OCI-LY1 (cell line): ENCODE data around the gene SRSF1.
A peak's percentile ranks its signal among the peaks of the same experiment; 100 is the strongest.

Experiments used
- H2AFZ ChIP-seq: fragments of 200-600 bp; sonication (generic), shearing (Covaris generic); 2 replicates; pipeline ENCODE4 v1.6.0; 2014; ENCODE audit warnings: antibody characterized with exemption, mild to moderate bottlenecking, low read length
- H3F3A ChIP-seq: fragments of 200-600 bp; sonication (generic), shearing (Covaris generic); 2 replicates; pipeline ENCODE4 v1.6.0; 2014; ENCODE audit warnings: mild to moderate bottlenecking, antibody characterized with exemption, low read length, moderate library complexity; ENCODE audit not compliant: insufficient read depth
- H3K27ac ChIP-seq: fragments of 200-600 bp; sonication (generic); 2 replicates; pipeline ENCODE4 v1.5.1; 2014; ENCODE audit warnings: low read length, mixed run types, mild to moderate bottlenecking, low read depth; ENCODE audit not compliant: poor library complexity, severe bottlenecking
- H3K27me3 ChIP-seq: fragments of 200-600 bp; sonication (generic); 2 replicates; pipeline ENCODE4 v1.6.0; 2014; ENCODE audit warnings: antibody characterized with exemption, mild to moderate bottlenecking, low read length, moderate library complexity; ENCODE audit not compliant: insufficient read depth
- H3K36me3 ChIP-seq: fragments of 200-600 bp; sonication (generic); 2 replicates; pipeline ENCODE4 v1.6.1; 2014; ENCODE audit warnings: mild to moderate bottlenecking, antibody characterized with exemption, low read length, moderate library complexity, mixed read lengths; ENCODE audit not compliant: insufficient read depth
- H3K4me1 ChIP-seq: fragments of 200-600 bp; sonication (generic); 2 replicates; pipeline ENCODE4 v1.5.1; 2014; ENCODE audit warnings: mild to moderate bottlenecking, low read length, moderate library complexity; ENCODE audit not compliant: insufficient read depth, severe bottlenecking
- H3K4me2 ChIP-seq: fragments of 200-600 bp; sonication (generic), shearing (Covaris generic); 2 replicates; pipeline ENCODE4 v1.6.1; 2014; ENCODE audit warnings: low read length
- H3K4me3 ChIP-seq: fragments of 200-600 bp; sonication (generic); 2 replicates; pipeline ENCODE4 v1.5.1; 2014; ENCODE audit warnings: low read length, low read depth, mild to moderate bottlenecking, mixed read lengths; ENCODE audit not compliant: poor library complexity, severe bottlenecking
- H3K79me2 ChIP-seq: fragments of 200-600 bp; shearing (Covaris generic); 2 replicates; pipeline ENCODE4 v1.6.1; 2016; ENCODE audit warnings: mixed run types, low read length, mixed read lengths; ENCODE audit not compliant: insufficient read depth
- H3K9ac ChIP-seq: fragments of 200-600 bp; sonication (generic), shearing (Covaris generic); 2 replicates; pipeline ENCODE4 v1.6.1; 2014; ENCODE audit warnings: mild to moderate bottlenecking, low read length, mixed read lengths
- H3K9me2 ChIP-seq: fragments of 200-600 bp; sonication (generic), shearing (Covaris generic); 2 replicates; pipeline ENCODE4 v1.6.1; 2014; ENCODE audit warnings: low read depth, mild to moderate bottlenecking, low read length, mixed read lengths
- H3K9me3 ChIP-seq: fragments of 200-600 bp; shearing (Covaris generic); 2 replicates; pipeline ENCODE4 v1.6.1; 2014; ENCODE audit warnings: low read length, mixed read lengths
- H4K20me1 ChIP-seq: fragments of 200-600 bp; sonication (generic), shearing (Covaris generic); 2 replicates; pipeline ENCODE4 v1.6.0; 2016; ENCODE audit warnings: mild to moderate bottlenecking, low read length; ENCODE audit not compliant: insufficient read depth
- EZH2 ChIP-seq: fragments of 200-600 bp; sonication (generic), shearing (Covaris generic); IDR thresholded peaks from 2 replicates; pipeline ENCODE4 v1.8.0; 2017; ENCODE audit warnings: borderline replicate concordance, mixed run types, mild to moderate bottlenecking, antibody characterized with exemption, low read length, moderate library complexity, mixed read lengths
- TF ChIP-seq, protein P1 (sequence below): fragments of 200-600 bp; sonication (generic), shearing (Covaris generic); IDR thresholded peaks from 2 replicates; pipeline ENCODE4 v1.5.1; 2017; ENCODE audit warnings: mild to moderate bottlenecking, antibody characterized with exemption, low read length, moderate library complexity, mixed read lengths

The SRSF1 gene

DNA sequence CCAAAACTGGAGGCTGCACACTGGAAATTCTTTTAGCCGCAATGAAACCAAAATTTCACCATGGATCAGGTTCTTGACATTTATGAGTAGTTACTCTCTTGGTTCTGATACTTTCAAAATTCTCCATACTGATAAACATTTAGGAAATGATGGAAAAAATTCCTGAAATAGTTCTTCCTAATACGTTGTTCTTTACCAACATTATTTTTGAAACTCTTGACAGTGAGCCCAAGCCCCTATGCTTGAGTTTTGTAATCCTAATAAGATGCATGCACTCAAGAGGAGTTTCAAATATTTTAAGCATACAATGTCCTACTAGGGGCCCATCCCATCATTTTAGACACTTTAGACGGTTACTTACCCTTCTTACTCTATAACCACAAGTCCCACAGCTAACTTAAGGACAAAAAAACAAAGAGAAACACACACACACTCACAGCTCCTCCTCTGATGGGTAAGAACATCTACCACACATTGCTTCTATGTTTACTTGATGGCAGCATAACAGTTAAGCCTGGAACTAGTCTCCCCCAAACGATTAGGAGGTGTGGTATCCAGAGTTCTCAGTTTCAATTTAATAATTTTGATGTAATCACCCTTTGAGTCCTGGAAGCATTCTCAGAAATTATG is 22.7 kb downstream of the SRSF1 start:
- H3K9me3 ChIP-seq, result no peaks in the 10 kb centered on the region
- no peak overlapping the region for H3K9ac ChIP-seq
- no peak overlapping the region for H3K27ac ChIP-seq
- no peak overlapping the region for H2AFZ ChIP-seq
- H3K79me2 ChIP-seq, result peaks cover 22% of the 10 kb centered on the region
- no peak overlapping the region; the same call in 1 of the 2 replicates for H3K4me2 ChIP-seq
- TF ChIP-seq EZH2, result no peak
- TF ChIP-seq, protein P1, sequence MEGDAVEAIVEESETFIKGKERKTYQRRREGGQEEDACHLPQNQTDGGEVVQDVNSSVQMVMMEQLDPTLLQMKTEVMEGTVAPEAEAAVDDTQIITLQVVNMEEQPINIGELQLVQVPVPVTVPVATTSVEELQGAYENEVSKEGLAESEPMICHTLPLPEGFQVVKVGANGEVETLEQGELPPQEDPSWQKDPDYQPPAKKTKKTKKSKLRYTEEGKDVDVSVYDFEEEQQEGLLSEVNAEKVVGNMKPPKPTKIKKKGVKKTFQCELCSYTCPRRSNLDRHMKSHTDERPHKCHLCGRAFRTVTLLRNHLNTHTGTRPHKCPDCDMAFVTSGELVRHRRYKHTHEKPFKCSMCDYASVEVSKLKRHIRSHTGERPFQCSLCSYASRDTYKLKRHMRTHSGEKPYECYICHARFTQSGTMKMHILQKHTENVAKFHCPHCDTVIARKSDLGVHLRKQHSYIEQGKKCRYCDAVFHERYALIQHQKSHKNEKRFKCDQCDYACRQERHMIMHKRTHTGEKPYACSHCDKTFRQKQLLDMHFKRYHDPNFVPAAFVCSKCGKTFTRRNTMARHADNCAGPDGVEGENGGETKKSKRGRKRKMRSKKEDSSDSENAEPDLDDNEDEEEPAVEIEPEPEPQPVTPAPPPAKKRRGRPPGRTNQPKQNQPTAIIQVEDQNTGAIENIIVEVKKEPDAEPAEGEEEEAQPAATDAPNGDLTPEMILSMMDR, result no peak
- H3F3A ChIP-seq, result 0 out of 2 replicates have a peak, but pooled peaks cover under 1% of the 10 kb centered on the region
- H4K20me1 ChIP-seq, result 0 out of 2 replicates have a peak, but pooled peaks cover 2% of the 10 kb centered on the region
- no peaks in the 10 kb centered on the region for H3K27me3 ChIP-seq
- H3K4me3 ChIP-seq, result no peak overlapping the region
- peaks cover 35% of the 10 kb centered on the region for H3K4me1 ChIP-seq
- no peaks in the 10 kb centered on the region for H3K9me2 ChIP-seq
- H3K36me3 ChIP-seq, result peaks cover 55% of the 10 kb centered on the region

DNA sequence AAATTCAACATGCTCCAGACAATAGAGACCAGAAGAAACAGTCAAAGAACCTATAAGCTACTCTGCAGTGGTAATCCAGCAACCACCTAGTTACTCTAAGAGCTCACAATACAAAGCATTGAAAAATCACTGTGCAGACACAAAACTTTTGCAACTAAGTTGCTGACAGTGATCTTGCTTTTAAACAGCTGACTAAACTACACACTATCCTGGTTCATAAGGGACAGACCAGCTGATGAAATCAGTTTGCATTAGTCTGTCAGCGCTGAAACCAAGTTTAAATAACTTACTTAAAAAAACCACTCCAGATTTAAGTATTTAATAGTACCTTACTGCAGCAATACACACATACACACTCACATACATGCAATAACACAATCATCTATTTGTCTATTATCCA is 23.6 kb downstream of the SRSF1 start:
- Histone ChIP-seq H3K27ac (no peak overlapping the region), H3K27me3 (no peaks in the 10 kb centered on the region), H3K9me3 (no peaks in the 10 kb centered on the region), H4K20me1 (0 out of 2 replicates have a peak, but pooled peaks cover 2% of the 10 kb centered on the region), H3K4me1 (peaks cover 26% of the 10 kb centered on the region), H2AFZ (no peak overlapping the region), H3K9me2 (no peaks in the 10 kb centered on the region), H3K4me3 (no peak overlapping the region), H3K4me2 (no peak overlapping the region), H3K79me2 (peaks cover 22% of the 10 kb centered on the region), H3F3A (no peaks in the 10 kb centered on the region), H3K9ac (no peak overlapping the region), H3K36me3 (peaks cover 65% of the 10 kb centered on the region)
- TF ChIP-seq, protein P1, result no peak
- no peak for TF ChIP-seq EZH2

DNA sequence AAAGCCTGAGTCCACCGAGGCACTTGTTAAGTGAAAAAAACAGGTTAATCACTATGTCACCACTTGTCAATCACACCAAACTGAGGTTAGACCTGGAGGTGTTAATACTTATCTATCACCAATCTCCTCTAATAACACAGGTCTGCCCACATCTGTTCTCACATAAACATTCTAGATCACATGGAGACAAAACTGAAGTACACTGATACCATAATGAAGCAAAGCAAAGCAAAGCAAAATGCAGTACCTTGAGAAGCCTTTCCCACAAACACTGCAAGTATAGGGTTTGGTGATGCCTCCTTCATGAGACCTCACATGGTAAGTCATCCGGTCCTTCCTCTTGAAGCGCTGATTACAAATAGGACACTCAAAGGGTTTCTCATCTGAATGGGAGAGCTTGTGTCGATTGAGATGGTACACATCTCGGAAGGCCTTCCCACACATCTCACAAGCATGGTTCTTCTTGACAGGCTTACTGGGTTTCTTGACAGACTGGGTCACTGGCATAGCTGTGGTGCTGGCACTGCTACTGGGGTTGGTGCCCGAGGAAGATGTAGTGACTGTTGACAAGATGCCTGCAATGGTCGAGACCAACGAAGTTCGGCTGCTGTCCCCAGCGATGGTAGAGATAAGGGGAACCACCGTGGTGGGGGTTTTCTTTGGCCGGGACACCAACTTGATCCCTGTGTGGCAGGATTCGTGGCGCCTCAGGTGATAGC is 24.4 kb downstream of the SRSF1 start:
- Histone ChIP-seq H3F3A (no peaks in the 10 kb centered on the region), H3K4me1 (peaks cover 26% of the 10 kb centered on the region), H3K27me3 (no peaks in the 10 kb centered on the region), H3K9me3 (no peaks in the 10 kb centered on the region), H3K9ac (no peak overlapping the region), H3K27ac (no peak overlapping the region), H3K4me2 (peak overlapping the region; percentile 11; the same call in 1 of the 2 replicates), H4K20me1 (0 out of 2 replicates have a peak, but pooled peaks cover 2% of the 10 kb centered on the region), H3K9me2 (no peaks in the 10 kb centered on the region), H2AFZ (no peak overlapping the region), H3K4me3 (no peak overlapping the region), H3K36me3 (peaks cover 72% of the 10 kb centered on the region), H3K79me2 (peaks cover 22% of the 10 kb centered on the region)
- TF ChIP-seq, protein P1, result no peak
- TF ChIP-seq EZH2, result no peak
